WTC11 (cell line): ENCODE results near the gene PLPP3. TPM values are rescaled to one million over a fixed set of nuclear protein-coding genes. Genes with fewer than 3 reads are reported as not detected.

ENCODE experiments used
- ATAC-seq: fragments of 200-7000 bp; cut with Tn5 transposase; 2 replicates; pipeline ENCODE4 v1.10.0; 2021; ENCODE audit warnings: mild to moderate bottlenecking, moderate library complexity
- CTCF ChIA-PET: fragments of 300-600 bp; sonication (Branson Sonifier 250); formaldehyde crosslinking; loops from one replicate; lab custom pipeline; 2021; ENCODE audit warnings: antibody characterized with exemption; lab: Charles Lee
- POLR2A ChIA-PET: fragments of 350-600 bp; sonication (Branson Sonifier 250); formaldehyde crosslinking; loops from one replicate; lab custom pipeline; 2021; ENCODE audit warnings: antibody characterized with exemption; lab: Charles Lee
- DNase-seq: peaks from one replicate; pipeline ENCODE4 v3.0.0; 2021; ENCODE audit warnings: low spot score
- H3K27ac Mint-ChIP-seq: 2 replicates; pipeline ENCODE4 v1.8.0; 2021; ENCODE audit warnings: mixed read lengths
- H3K27me3 Mint-ChIP-seq: 2 replicates; pipeline ENCODE4 v1.8.0; 2021; ENCODE audit warnings: low read depth, mild to moderate bottlenecking, moderate library complexity, mixed read lengths
- H3K36me3 Mint-ChIP-seq: 2 replicates; pipeline ENCODE4 v1.8.0; 2021; ENCODE audit warnings: mixed read lengths
- H3K4me1 Mint-ChIP-seq: 2 replicates; pipeline ENCODE4 v1.8.0; 2022; ENCODE audit warnings: mixed read lengths
- H3K4me3 Mint-ChIP-seq: 2 replicates; pipeline ENCODE4 v1.8.0; 2021; ENCODE audit warnings: mild to moderate bottlenecking, moderate library complexity, mixed read lengths
- H3K9me3 Mint-ChIP-seq: 2 replicates; pipeline ENCODE4 v1.8.0; 2021; ENCODE audit warnings: mixed read lengths
- CDX4 ChIP-seq: fragments of 250-450 bp; sonication (Bioruptor Pico); IDR thresholded peaks from 2 replicates; pipeline ENCODE4 v1.9.0; 2021; ENCODE audit warnings: moderate library complexity, mild to moderate bottlenecking, inconsistent platforms, borderline replicate concordance
- CTCF ChIP-seq: fragments of 200-600 bp; IDR thresholded peaks from 2 replicates; pipeline ENCODE4 v1.8.0; 2022; ENCODE audit warnings: antibody characterized with exemption
- FOXP1 ChIP-seq: sonication (generic); formaldehyde crosslinking; IDR thresholded peaks from 2 replicates; pipeline ENCODE4 v1.8.0; 2022; ENCODE audit warnings: missing genetic modification reagents, mild to moderate bottlenecking, moderate library complexity, borderline replicate concordance
- FOXP4 ChIP-seq: sonication (generic); formaldehyde crosslinking; IDR thresholded peaks from 2 replicates; pipeline ENCODE4 v1.8.0; 2022; ENCODE audit warnings: mild to moderate bottlenecking, missing genetic modification reagents
- JAZF1 ChIP-seq: fragments of 250-450 bp; sonication (Bioruptor Pico); IDR thresholded peaks from 2 replicates; pipeline ENCODE4 v1.9.0; 2021; ENCODE audit warnings: moderate library complexity, mild to moderate bottlenecking, inconsistent platforms
- MLX ChIP-seq: sonication (generic); formaldehyde crosslinking; IDR thresholded peaks from 2 replicates; pipeline ENCODE4 v1.8.1; 2023; ENCODE audit warnings: mild to moderate bottlenecking, missing genetic modification reagents, moderate library complexity
- MXD4 ChIP-seq: fragments of 250-450 bp; sonication (Bioruptor Pico); IDR thresholded peaks from 2 replicates; pipeline ENCODE4 v1.8.0; 2021; ENCODE audit warnings: mild to moderate bottlenecking, moderate library complexity, borderline replicate concordance
- NFYB ChIP-seq: sonication (generic); formaldehyde crosslinking; conservative IDR thresholded peaks from 2 replicates; pipeline ENCODE4 v1.8.0; 2022; ENCODE audit warnings: low read depth, missing genetic modification reagents
- PRRX2 ChIP-seq: fragments of 250-450 bp; sonication (Bioruptor Pico); IDR thresholded peaks from 2 replicates; pipeline ENCODE4 v1.8.0; 2021; ENCODE audit warnings: mild to moderate bottlenecking
- SMAD4 ChIP-seq: sonication (generic); formaldehyde crosslinking; IDR thresholded peaks from 2 replicates; pipeline ENCODE4 v1.8.0; 2022; ENCODE audit warnings: mild to moderate bottlenecking, missing genetic modification reagents
- SP1 ChIP-seq: sonication (generic); formaldehyde crosslinking; conservative IDR thresholded peaks from 2 replicates; pipeline ENCODE4 v1.8.1; 2022; ENCODE audit warnings: missing genetic modification reagents
- ZNF121 ChIP-seq: sonication (generic); formaldehyde crosslinking; IDR thresholded peaks from 2 replicates; pipeline ENCODE4 v1.8.0; 2023; ENCODE audit warnings: missing genetic modification reagents
- ZNF138 ChIP-seq: sonication (generic); formaldehyde crosslinking; conservative IDR thresholded peaks from 2 replicates; pipeline ENCODE4 v1.8.1; 2022; ENCODE audit warnings: mild to moderate bottlenecking, moderate library complexity, missing genetic modification reagents
- ZNF219 ChIP-seq: sonication (generic); formaldehyde crosslinking; IDR thresholded peaks from 2 replicates; pipeline ENCODE4 v1.8.0; 2023; ENCODE audit warnings: missing genetic modification reagents, mild to moderate bottlenecking, borderline replicate concordance
- ZNF671 ChIP-seq: fragments of 250-450 bp; sonication (Bioruptor Pico); IDR thresholded peaks from 2 replicates; pipeline ENCODE4 v1.8.0; 2021; ENCODE audit warnings: mild to moderate bottlenecking
- ZSCAN18 ChIP-seq: fragments of 250-450 bp; sonication (Bioruptor Pico); IDR thresholded peaks from 2 replicates; pipeline ENCODE4 v2.1.2; 2022; ENCODE audit warnings: mild to moderate bottlenecking, moderate library complexity
- total RNA-seq: library from RNA; stranded (reverse); gene quantifications from 3 replicates; pipeline ENCODE4 v1.2.3, GENCODE V29; 2021
- TF ChIP-seq, protein P1 (sequence below): sonication (generic); formaldehyde crosslinking; conservative IDR thresholded peaks from 2 replicates; pipeline ENCODE4 v1.8.1; 2023; ENCODE audit warnings: mild to moderate bottlenecking, low read depth, missing genetic modification reagents, moderate library complexity
- TF ChIP-seq, protein P2 (sequence below): sonication (generic); formaldehyde crosslinking; IDR thresholded peaks from 2 replicates; pipeline ENCODE4 v1.8.1; 2023; ENCODE audit warnings: mild to moderate bottlenecking, missing genetic modification reagents

The PLPP3 gene
- total RNA-seq, 1 experiment from 2014 or later = 31.0 TPM

- TF ChIP-seq CTCF = no peak
Measured at GRCh38 chr1:56502700-56503245, 76.6 kb downstream of the PLPP3 start (continued).

DNA sequence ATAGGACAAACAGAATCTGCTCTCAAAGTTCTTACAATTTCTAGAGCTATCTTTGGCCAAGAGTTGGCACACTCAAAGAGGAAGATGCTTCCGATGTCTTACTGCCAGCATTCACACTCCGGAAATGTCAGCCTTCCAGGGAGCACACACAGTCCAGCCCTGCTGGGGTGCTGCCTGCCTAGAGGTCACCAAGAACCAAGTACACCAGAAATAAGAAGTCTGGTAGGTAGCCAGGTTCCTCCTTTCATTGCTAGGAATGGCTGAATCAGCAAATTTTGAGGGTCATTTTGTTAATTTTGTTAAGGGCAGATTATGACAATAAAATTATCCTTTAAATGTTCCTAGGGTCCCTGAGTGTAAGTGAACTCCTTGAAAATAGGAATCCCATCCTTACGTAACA lies 77.5 kb downstream of the PLPP3 start:
- TF ChIP-seq FOXP1 (CRISPR knock-in tag) (no peak), ZNF671 (CRISPR knock-in tag) (no peak), ZNF219 (CRISPR knock-in tag) (no peak), SP1 (CRISPR knock-in tag) (no peak), MLX (CRISPR knock-in tag) (no peak), ZNF121 (no peak), PRRX2 (CRISPR knock-in tag) (no peak), FOXP4 (CRISPR knock-in tag) (no peak), JAZF1 (CRISPR knock-in tag) (no peak)
- TF ChIP-seq, protein P1, sequence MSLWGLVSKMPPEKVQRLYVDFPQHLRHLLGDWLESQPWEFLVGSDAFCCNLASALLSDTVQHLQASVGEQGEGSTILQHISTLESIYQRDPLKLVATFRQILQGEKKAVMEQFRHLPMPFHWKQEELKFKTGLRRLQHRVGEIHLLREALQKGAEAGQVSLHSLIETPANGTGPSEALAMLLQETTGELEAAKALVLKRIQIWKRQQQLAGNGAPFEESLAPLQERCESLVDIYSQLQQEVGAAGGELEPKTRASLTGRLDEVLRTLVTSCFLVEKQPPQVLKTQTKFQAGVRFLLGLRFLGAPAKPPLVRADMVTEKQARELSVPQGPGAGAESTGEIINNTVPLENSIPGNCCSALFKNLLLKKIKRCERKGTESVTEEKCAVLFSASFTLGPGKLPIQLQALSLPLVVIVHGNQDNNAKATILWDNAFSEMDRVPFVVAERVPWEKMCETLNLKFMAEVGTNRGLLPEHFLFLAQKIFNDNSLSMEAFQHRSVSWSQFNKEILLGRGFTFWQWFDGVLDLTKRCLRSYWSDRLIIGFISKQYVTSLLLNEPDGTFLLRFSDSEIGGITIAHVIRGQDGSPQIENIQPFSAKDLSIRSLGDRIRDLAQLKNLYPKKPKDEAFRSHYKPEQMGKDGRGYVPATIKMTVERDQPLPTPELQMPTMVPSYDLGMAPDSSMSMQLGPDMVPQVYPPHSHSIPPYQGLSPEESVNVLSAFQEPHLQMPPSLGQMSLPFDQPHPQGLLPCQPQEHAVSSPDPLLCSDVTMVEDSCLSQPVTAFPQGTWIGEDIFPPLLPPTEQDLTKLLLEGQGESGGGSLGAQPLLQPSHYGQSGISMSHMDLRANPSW (CRISPR knock-in tag) = no peak
- H3K27ac Mint-ChIP-seq = no peak overlapping the region
- H3K4me1 Mint-ChIP-seq = peaks cover 26% of the 10 kb centered on the region
- ChIA-PET POLR2A (no interaction called here), CTCF (no interaction called here)
- H3K4me3 Mint-ChIP-seq = no peak overlapping the region
- DNase-seq (no peak), ATAC-seq (no peak)
- peaks cover 61% of the 10 kb centered on the region for H3K36me3 Mint-ChIP-seq
- no peaks in the 10 kb centered on the region for H3K9me3 Mint-ChIP-seq
- no peaks in the 10 kb centered on the region for H3K27me3 Mint-ChIP-seq

- Mint-ChIP-seq H3K36me3 (peaks cover 61% of the 10 kb centered on the region), H3K27ac (peak overlapping the region; percentile 66), H3K9me3 (no peaks in the 10 kb centered on the region), H3K4me3 (no peak overlapping the region), H3K27me3 (no peaks in the 10 kb centered on the region), H3K4me1 (peaks cover 21% of the 10 kb centered on the region)
- DNase-seq (no peak), ATAC-seq (no peak)
- ChIA-PET POLR2A (no interaction called here), CTCF (no interaction called here)
- TF ChIP-seq NFYB (CRISPR knock-in tag) = no peak
- no peak for TF ChIP-seq MLX (CRISPR knock-in tag)
- TF ChIP-seq MXD4 (CRISPR knock-in tag) = no peak
- TF ChIP-seq, protein P2, sequence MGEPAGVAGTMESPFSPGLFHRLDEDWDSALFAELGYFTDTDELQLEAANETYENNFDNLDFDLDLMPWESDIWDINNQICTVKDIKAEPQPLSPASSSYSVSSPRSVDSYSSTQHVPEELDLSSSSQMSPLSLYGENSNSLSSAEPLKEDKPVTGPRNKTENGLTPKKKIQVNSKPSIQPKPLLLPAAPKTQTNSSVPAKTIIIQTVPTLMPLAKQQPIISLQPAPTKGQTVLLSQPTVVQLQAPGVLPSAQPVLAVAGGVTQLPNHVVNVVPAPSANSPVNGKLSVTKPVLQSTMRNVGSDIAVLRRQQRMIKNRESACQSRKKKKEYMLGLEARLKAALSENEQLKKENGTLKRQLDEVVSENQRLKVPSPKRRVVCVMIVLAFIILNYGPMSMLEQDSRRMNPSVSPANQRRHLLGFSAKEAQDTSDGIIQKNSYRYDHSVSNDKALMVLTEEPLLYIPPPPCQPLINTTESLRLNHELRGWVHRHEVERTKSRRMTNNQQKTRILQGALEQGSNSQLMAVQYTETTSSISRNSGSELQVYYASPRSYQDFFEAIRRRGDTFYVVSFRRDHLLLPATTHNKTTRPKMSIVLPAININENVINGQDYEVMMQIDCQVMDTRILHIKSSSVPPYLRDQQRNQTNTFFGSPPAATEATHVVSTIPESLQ = no peak
- no peak for TF ChIP-seq SMAD4
- TF ChIP-seq, protein P1 (CRISPR knock-in tag) = no peak
- no peak for TF ChIP-seq ZNF138 (CRISPR knock-in tag)
- no peak for TF ChIP-seq ZSCAN18
- TF ChIP-seq CDX4 (CRISPR knock-in tag) = no peak
Measured at GRCh38 chr1:56501426-56501825, 77.9 kb downstream of the PLPP3 start.
